HFFc6 (cell line): Measurements from ENCODE around the gene SPATA20. TPM values are rescaled to one million over a fixed set of nuclear protein-coding genes. Genes with fewer than 3 reads are reported as not detected.

Experiments used
- DNase-seq: peaks from one replicate; pipeline ENCODE4 v3.0.0-alpha.2; 2018
- H3K27ac Mint-ChIP-seq: 2 replicates; pipeline ENCODE4 v1.8.0; 2020; ENCODE audit warnings: mild to moderate bottlenecking, mixed read lengths
- H3K27me3 Mint-ChIP-seq: 2 replicates; pipeline ENCODE4 v1.8.0; 2021; ENCODE audit warnings: mild to moderate bottlenecking, moderate library complexity, mixed read lengths; ENCODE audit not compliant: insufficient read depth
- H3K36me3 Mint-ChIP-seq: 2 replicates; pipeline ENCODE4 v1.8.0; 2021; ENCODE audit warnings: low read depth, mixed read lengths
- H3K4me1 Mint-ChIP-seq: 2 replicates; pipeline ENCODE4 v1.8.0; 2020; ENCODE audit warnings: low read depth, mixed read lengths
- H3K4me3 Mint-ChIP-seq: 2 replicates; pipeline ENCODE4 v1.8.0; 2020; ENCODE audit warnings: mild to moderate bottlenecking, moderate library complexity, mixed read lengths
- H3K9me3 Mint-ChIP-seq: 2 replicates; pipeline ENCODE4 v1.8.0; 2020; ENCODE audit warnings: mild to moderate bottlenecking, mixed read lengths
- CTCF ChIP-seq: fragments of 200-600 bp; sonication (generic); IDR thresholded peaks from 2 replicates; pipeline ENCODE4 v1.5.0; 2021; ENCODE audit warnings: antibody characterized with exemption, mild to moderate bottlenecking
- total RNA-seq, 6 experiments: library from RNA; stranded (reverse); fragmentation: NEBNext Ultra II Directional; extraction: Animal tissue kit (Norgen Biotek cat#: 25700); gene quantifications; 2 replicates in 1 of 6; 3 replicates in 5 of 6; pipeline ENCODE4 v1.2.3, GENCODE V29; 2021

SPATA20 gene
- total RNA-seq, 6 experiments from 2014 or later = 53.4 to 71.2 (median 62.6) TPM

- H3K4me1 Mint-ChIP-seq = peaks cover 30% of the 10 kb centered on the region
- no peaks in the 10 kb centered on the region for H3K9me3 Mint-ChIP-seq
- peak overlapping the region; percentile 63; the same call in 1 of the 2 replicates for H3K4me3 Mint-ChIP-seq
- no peaks in the 10 kb centered on the region for H3K36me3 Mint-ChIP-seq
- no peak for TF ChIP-seq CTCF
- peak; percentile 38 for DNase-seq
- H3K27me3 Mint-ChIP-seq = peaks cover 33% of the 10 kb centered on the region
- peak overlapping the region; percentile 69 for H3K27ac Mint-ChIP-seq
These were observed 18.7 kb downstream of the SPATA20 start for GRCh38 chr17:50565402-50566350.

DNA sequence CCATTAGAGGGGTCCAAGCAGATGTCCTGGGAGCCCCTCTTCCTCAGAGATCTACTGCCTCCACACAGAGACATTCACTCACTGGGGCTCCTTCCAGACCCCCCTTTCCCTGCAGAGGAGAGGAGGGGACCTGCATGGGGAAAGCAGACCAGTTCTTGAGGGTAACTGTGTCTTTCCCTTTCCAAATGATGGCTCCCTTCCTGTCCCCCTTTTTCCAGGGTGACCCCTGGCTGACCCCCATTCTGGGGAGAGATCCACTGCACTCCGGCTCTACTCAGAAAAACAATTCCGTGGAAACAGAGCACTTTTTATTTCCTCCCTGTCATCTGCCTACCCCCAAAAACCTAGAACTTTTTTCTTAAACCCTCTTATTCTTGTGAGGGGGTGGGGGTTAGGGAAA, 19.9 kb downstream of the SPATA20 start:
- Mint-ChIP-seq H3K9me3 (no peaks in the 10 kb centered on the region), H3K36me3 (no peaks in the 10 kb centered on the region), H3K27me3 (peaks cover 35% of the 10 kb centered on the region), H3K27ac (no peak overlapping the region), H3K4me3 (no peak overlapping the region), H3K4me1 (peaks cover 30% of the 10 kb centered on the region)
- no peak for DNase-seq
- TF ChIP-seq CTCF = no peak

DNA sequence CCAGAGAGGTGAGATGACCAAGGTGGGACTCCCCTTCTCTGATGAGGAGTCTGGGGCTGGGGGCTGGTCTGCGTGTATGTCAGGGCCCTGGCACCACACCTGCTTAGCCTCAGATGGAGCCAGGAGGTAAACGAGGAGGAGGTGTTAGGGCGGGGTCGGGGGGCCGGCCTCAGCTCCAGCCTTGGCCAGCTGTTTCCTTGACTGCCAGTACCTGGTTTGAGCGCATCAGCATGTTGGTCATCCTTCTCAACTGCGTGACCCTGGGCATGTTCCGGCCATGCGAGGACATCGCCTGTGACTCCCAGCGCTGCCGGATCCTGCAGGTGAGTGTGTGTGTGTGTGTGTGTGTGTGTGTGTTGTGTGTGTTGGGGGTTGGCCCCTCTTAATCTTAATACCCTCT, 21.7 kb downstream of the SPATA20 start:
- no peak for TF ChIP-seq CTCF
- DNase-seq = no peak
- Mint-ChIP-seq H3K4me3 (no peak overlapping the region), H3K9me3 (no peaks in the 10 kb centered on the region), H3K27ac (no peak overlapping the region), H3K36me3 (no peaks in the 10 kb centered on the region), H3K27me3 (peaks cover 30% of the 10 kb centered on the region), H3K4me1 (peaks cover 22% of the 10 kb centered on the region)

GRCh38 chr17:50569592-50569991, 22.6 kb downstream of the SPATA20 start:
- Mint-ChIP-seq H3K27me3 (peaks cover 30% of the 10 kb centered on the region), H3K9me3 (no peaks in the 10 kb centered on the region), H3K4me3 (no peak overlapping the region), H3K36me3 (no peaks in the 10 kb centered on the region), H3K27ac (no peak overlapping the region), H3K4me1 (peaks cover 13% of the 10 kb centered on the region)
- no peak for DNase-seq
- TF ChIP-seq CTCF = no peak

DNA sequence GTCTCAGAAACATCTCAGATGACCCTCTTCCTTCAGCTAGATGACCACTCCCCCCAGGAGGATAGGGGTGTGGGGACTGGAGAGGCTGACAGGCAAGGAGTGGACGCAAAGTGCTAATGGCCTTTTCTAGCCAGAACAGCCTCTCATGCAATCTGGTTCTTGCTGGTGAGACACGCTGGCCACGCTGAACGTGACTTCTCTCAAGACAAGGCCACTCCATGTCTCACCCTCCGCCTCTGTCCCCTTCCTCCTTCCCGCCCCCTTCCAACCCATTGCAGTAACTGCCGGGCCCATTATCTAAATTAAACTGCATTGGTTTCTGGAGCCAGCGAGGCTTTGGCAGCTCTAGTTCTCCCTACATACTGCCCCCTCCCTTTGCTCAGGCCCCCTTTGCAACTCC, 23.1 kb downstream of the SPATA20 start:
- peaks cover 32% of the 10 kb centered on the region for H3K27me3 Mint-ChIP-seq
- peaks cover 9% of the 10 kb centered on the region for H3K4me1 Mint-ChIP-seq

More for the DNA sequence above, 23.1 kb downstream of the SPATA20 start:
- no peak overlapping the region for H3K27ac Mint-ChIP-seq
- no peak overlapping the region for H3K4me3 Mint-ChIP-seq
- H3K36me3 Mint-ChIP-seq = no peaks in the 10 kb centered on the region
- no peak for DNase-seq
- no peak for TF ChIP-seq CTCF
- no peaks in the 10 kb centered on the region for H3K9me3 Mint-ChIP-seq
